H9 (cell line): ENCODE data around the gene PRKAR2A. TPM values are rescaled to one million over a fixed set of nuclear protein-coding genes. Genes with fewer than 3 reads are reported as not detected.

Experiments used
- DNase-seq: peaks from one replicate; pipeline ENCODE4 v3.0.0-alpha.2; 2017
- H2AFZ ChIP-seq: one replicate; pipeline ENCODE4 v1.6.1; 2013; ENCODE audit warnings: mild to moderate bottlenecking, low read length, control low read depth, moderate library complexity
- H2AK5ac ChIP-seq: 2 replicates; pipeline ENCODE4 v1.6.1; 2013; ENCODE audit warnings: low read length, control low read depth, mixed read lengths; ENCODE audit not compliant: insufficient read length
- H2BK120ac ChIP-seq: one replicate; pipeline ENCODE4 v1.6.1; 2013; ENCODE audit warnings: low read depth, mild to moderate bottlenecking, low read length, control low read depth, inconsistent platforms; ENCODE audit not compliant: poor library complexity, severe bottlenecking
- H2BK12ac ChIP-seq: 2 replicates; pipeline ENCODE4 v1.6.1; 2013; ENCODE audit warnings: low read length, control low read depth, mixed read lengths, low read depth; ENCODE audit not compliant: insufficient read length
- H2BK15ac ChIP-seq: 2 replicates; pipeline ENCODE4 v1.6.1; 2013; ENCODE audit warnings: low read depth, low read length, control low read depth
- H2BK20ac ChIP-seq: one replicate; pipeline ENCODE4 v1.6.1; 2013; ENCODE audit warnings: low read depth, mild to moderate bottlenecking, low read length, control low read depth, inconsistent platforms; ENCODE audit not compliant: poor library complexity, severe bottlenecking
- H2BK5ac ChIP-seq: 2 replicates; pipeline ENCODE4 v1.6.1; 2013; ENCODE audit warnings: low read length, control low read depth, mixed read lengths; ENCODE audit not compliant: insufficient read length
- H3K14ac ChIP-seq: 2 replicates; pipeline ENCODE4 v1.6.1; 2013; ENCODE audit warnings: low read length, control low read depth; ENCODE audit not compliant: insufficient read depth
- H3K18ac ChIP-seq: 2 replicates; pipeline ENCODE4 v1.6.1; 2013; ENCODE audit warnings: low read depth, mild to moderate bottlenecking, mixed read lengths, low read length, control low read depth; ENCODE audit not compliant: insufficient read length
- H3K23ac ChIP-seq: 2 replicates; pipeline ENCODE4 v1.6.1; 2013; ENCODE audit warnings: low read length, control low read depth, mixed read lengths, low read depth; ENCODE audit not compliant: insufficient read length
- H3K23me2 ChIP-seq: 2 replicates; pipeline ENCODE4 v1.6.1; 2013; ENCODE audit warnings: low read depth, mild to moderate bottlenecking, mixed read lengths, low read length, control low read depth; ENCODE audit not compliant: insufficient read length, poor library complexity, severe bottlenecking
- H3K27ac ChIP-seq: 2 replicates; pipeline ENCODE4 v1.5.1; 2013; ENCODE audit warnings: low read length, control low read depth, mixed read lengths, low read depth; ENCODE audit not compliant: insufficient read length
- H3K27me3 ChIP-seq: 2 replicates; pipeline ENCODE4 v1.6.1; 2013; ENCODE audit warnings: low read length, control low read depth, inconsistent platforms; ENCODE audit not compliant: insufficient read depth
- H3K4ac ChIP-seq: 2 replicates; pipeline ENCODE4 v1.6.1; 2013; ENCODE audit warnings: low read depth, mild to moderate bottlenecking, control low read depth, inconsistent platforms, low read length, moderate library complexity
- H3K4me1 ChIP-seq: 2 replicates; pipeline ENCODE4 v1.6.1; 2013; ENCODE audit warnings: low read length, control low read depth, inconsistent platforms; ENCODE audit not compliant: insufficient read depth
- H3K4me2 ChIP-seq: 2 replicates; pipeline ENCODE4 v1.6.1; 2013; ENCODE audit warnings: low read length, control low read depth, mixed read lengths; ENCODE audit not compliant: insufficient read length, insufficient read depth
- H3K56ac ChIP-seq: 2 replicates; pipeline ENCODE4 v1.6.1; 2013; ENCODE audit warnings: low read depth, mild to moderate bottlenecking, mixed read lengths, low read length, control low read depth; ENCODE audit not compliant: insufficient read length
- H3K79me1 ChIP-seq: 2 replicates; pipeline ENCODE4 v1.6.1; 2013; ENCODE audit warnings: low read depth, mild to moderate bottlenecking, moderate library complexity, low read length, control low read depth, inconsistent platforms; ENCODE audit not compliant: insufficient read depth, poor library complexity, severe bottlenecking
- H3K79me2 ChIP-seq: 2 replicates; pipeline ENCODE4 v1.6.1; 2013; ENCODE audit warnings: low read length, control low read depth, inconsistent platforms; ENCODE audit not compliant: insufficient read depth
- H3K9ac ChIP-seq: 2 replicates; pipeline ENCODE4 v1.6.1; 2013; ENCODE audit warnings: low read length, control low read depth, mixed read lengths; ENCODE audit not compliant: insufficient read length; ENCODE audit errors: extremely low read depth
- H3K9me3 ChIP-seq: one replicate; pipeline ENCODE4 v1.6.1; 2013; ENCODE audit warnings: low read depth, low read length, inconsistent platforms; ENCODE audit not compliant: control insufficient read depth
- H3T11ph ChIP-seq: one replicate; pipeline ENCODE4 v1.6.1; 2013; ENCODE audit warnings: mild to moderate bottlenecking, low read length, control low read depth, inconsistent platforms
- H4K20me1 ChIP-seq: one replicate; pipeline ENCODE4 v1.6.1; 2013; ENCODE audit not compliant: control insufficient read depth, insufficient read length, insufficient read depth
- H4K5ac ChIP-seq: 2 replicates; pipeline ENCODE4 v1.6.1; 2013; ENCODE audit warnings: low read depth, mild to moderate bottlenecking, mixed read lengths, low read length, control low read depth; ENCODE audit not compliant: insufficient read length
- H4K8ac ChIP-seq: replicated peaks from 2 replicates; pipeline ENCODE4 v1.6.1; 2013; ENCODE audit warnings: low read length, control low read depth, mixed read lengths, low read depth; ENCODE audit not compliant: insufficient read length
- H4K91ac ChIP-seq: 2 replicates; pipeline ENCODE4 v1.6.1; 2013; ENCODE audit warnings: low read depth, mild to moderate bottlenecking, moderate library complexity, mixed read lengths, low read length, control low read depth; ENCODE audit not compliant: insufficient read length
- H3K27ac Mint-ChIP-seq, 3 experiments: 2 replicates in 2 of 3; 3 replicates in 1 of 3; pipeline ENCODE4 v1.8.0; 2020 to 2021; ENCODE audit warnings: mixed read lengths in 3 of 3, mild to moderate bottlenecking in 1 of 3, moderate library complexity in 1 of 3
- H3K27me3 Mint-ChIP-seq: 2 replicates; pipeline ENCODE4 v1.8.0; 2021; ENCODE audit warnings: low read depth, mild to moderate bottlenecking, moderate library complexity, mixed read lengths
- H3K36me3 Mint-ChIP-seq, 3 experiments: 2 replicates in 2 of 3; 3 replicates in 1 of 3; pipeline ENCODE4 v1.8.0; 2020 to 2021; ENCODE audit warnings: low read depth in 3 of 3, mixed read lengths in 3 of 3; ENCODE audit not compliant: insufficient read depth in 1 of 3
- H3K4me1 Mint-ChIP-seq, 2 experiments: 2 replicates each; pipeline ENCODE4 v1.8.0; 2020; ENCODE audit warnings: mixed read lengths in 2 of 2
- H3K4me3 Mint-ChIP-seq, 2 experiments: 2 replicates in 1 of 2; 3 replicates in 1 of 2; pipeline ENCODE4 v1.8.0; 2020 to 2021; ENCODE audit warnings: mild to moderate bottlenecking in 2 of 2, mixed read lengths in 2 of 2, moderate library complexity in 1 of 2
- H3K9me3 Mint-ChIP-seq, 2 experiments: 2 replicates in 1 of 2; 3 replicates in 1 of 2; pipeline ENCODE4 v1.8.0; 2020; ENCODE audit warnings: mild to moderate bottlenecking in 2 of 2, mixed read lengths in 2 of 2, moderate library complexity in 1 of 2
- WGBS: extraction: QIAGEN DNeasy Blood & Tissue Kit; methylation state at CpG from one replicate; pipeline ENCODE4 v1.1.7; 2013; ENCODE audit warnings: missing lambda C conversion rate, low lambda C conversion rate, mixed read lengths; ENCODE audit not compliant: insufficient read length; ENCODE audit errors: extremely low coverage; 5-methylcytosine and 5-hydroxymethylcytosine counted together
- total RNA-seq: library from RNA; stranded (reverse); gene quantifications from 2 replicates; pipeline ENCODE4 v1.2.1, GENCODE V29; 2021
- TF ChIP-seq, protein P1 (sequence below): fragments of 200-600 bp; sonication (generic); conservative IDR thresholded peaks from 3 replicates; pipeline ENCODE4 v1.8.0; 2021; ENCODE audit warnings: antibody characterized with exemption, mild to moderate bottlenecking

Gene PRKAR2A
- total RNA-seq, 1 experiment from 2014 or later = 39.1 TPM

DNA sequence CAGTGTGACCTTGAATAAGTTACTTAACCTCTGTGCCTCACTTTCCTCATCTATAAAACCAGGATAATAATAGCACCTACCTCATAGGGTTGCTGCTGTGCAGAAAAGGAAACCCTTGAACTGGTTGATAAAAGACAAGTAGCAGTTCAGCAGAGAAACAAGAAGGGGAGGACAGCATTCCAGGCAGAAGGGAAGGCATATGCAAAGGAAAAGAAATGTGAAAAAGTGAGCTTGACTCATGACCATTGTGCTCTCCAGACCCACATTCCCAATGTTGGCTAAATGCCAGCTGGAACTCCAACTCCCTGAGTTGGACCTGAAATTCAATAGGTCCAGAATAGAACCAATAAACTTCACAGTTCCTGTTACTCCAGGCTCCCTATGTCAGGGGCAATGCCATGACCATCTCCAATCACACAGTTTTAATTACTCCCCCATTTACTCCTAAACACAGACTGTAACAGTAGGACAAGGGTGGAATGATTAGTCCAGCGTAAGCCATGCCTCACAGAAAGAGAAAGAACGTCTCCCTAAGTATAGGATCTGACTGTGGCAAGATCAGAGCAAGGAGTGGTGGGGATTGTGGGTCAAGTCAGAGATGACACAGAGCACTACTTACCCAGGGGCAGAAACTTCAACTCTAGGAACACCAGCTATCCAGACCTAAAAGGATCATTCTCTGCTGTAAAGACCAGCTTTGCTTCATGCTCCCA lies 26.9 kb downstream of the PRKAR2A start:
- no peaks in the 10 kb centered on the region for H3K36me3 Mint-ChIP-seq
- H3K4me1 Mint-ChIP-seq = peaks cover 10 to 18% of the 10 kb centered on the region in 2 experiments
- Histone ChIP-seq H2BK12ac (no peak overlapping the region), H3K23ac (no peak overlapping the region), H3K27me3 (no peaks in the 10 kb centered on the region), H2BK5ac (no peak overlapping the region), H3K79me1 (no peaks in the 10 kb centered on the region), H4K91ac (no peak overlapping the region), H2AK5ac (no peak overlapping the region), H3K79me2 (no peaks in the 10 kb centered on the region), H3K4me2 (no peak overlapping the region), H4K8ac (no peak overlapping the region), H4K20me1 (no peaks in the 10 kb centered on the region), H3T11ph (no peak overlapping the region), H3K9ac (no peak overlapping the region), H3K4me1 (no peaks in the 10 kb centered on the region; the same call in none of the 2 replicates), H2BK20ac (no peak overlapping the region), H2AFZ (no peak overlapping the region), H4K5ac (no peak overlapping the region), H3K14ac (no peak overlapping the region), H3K18ac (no peak overlapping the region), H3K9me3 (no peaks in the 10 kb centered on the region), H3K23me2 (no peaks in the 10 kb centered on the region), H3K4ac (no peak overlapping the region), H2BK120ac (no peak overlapping the region), H3K27ac (no peak overlapping the region), H3K56ac (no peak overlapping the region), H2BK15ac (no peak overlapping the region)
- DNase-seq = no peak
- no peak overlapping the region for H3K27ac Mint-ChIP-seq
- WGBS = no CpG with 5 or more reads among the region's 2 CpGs
- H3K4me3 Mint-ChIP-seq = no peak overlapping the region
- no peaks in the 10 kb centered on the region for H3K9me3 Mint-ChIP-seq
- TF ChIP-seq, protein P1, sequence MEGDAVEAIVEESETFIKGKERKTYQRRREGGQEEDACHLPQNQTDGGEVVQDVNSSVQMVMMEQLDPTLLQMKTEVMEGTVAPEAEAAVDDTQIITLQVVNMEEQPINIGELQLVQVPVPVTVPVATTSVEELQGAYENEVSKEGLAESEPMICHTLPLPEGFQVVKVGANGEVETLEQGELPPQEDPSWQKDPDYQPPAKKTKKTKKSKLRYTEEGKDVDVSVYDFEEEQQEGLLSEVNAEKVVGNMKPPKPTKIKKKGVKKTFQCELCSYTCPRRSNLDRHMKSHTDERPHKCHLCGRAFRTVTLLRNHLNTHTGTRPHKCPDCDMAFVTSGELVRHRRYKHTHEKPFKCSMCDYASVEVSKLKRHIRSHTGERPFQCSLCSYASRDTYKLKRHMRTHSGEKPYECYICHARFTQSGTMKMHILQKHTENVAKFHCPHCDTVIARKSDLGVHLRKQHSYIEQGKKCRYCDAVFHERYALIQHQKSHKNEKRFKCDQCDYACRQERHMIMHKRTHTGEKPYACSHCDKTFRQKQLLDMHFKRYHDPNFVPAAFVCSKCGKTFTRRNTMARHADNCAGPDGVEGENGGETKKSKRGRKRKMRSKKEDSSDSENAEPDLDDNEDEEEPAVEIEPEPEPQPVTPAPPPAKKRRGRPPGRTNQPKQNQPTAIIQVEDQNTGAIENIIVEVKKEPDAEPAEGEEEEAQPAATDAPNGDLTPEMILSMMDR = no peak
- no peaks in the 10 kb centered on the region for H3K27me3 Mint-ChIP-seq
